NB4 (cell line): ENCODE measurements around the gene BEX3.
"Not testable (repeated sequence)": the region's sequence is repeated elsewhere in the genome, so short reads cannot be mapped to it uniquely, and the experiment has no call there.

ENCODE experiments used
- DNase-seq: peaks from one replicate; pipeline ENCODE4 v3.0.0; 2010; ENCODE audit warnings: low read depth
- H3K4me3 ChIP-seq: one replicate; pipeline ENCODE4 v1.5.1; 2011; ENCODE audit warnings: mild to moderate bottlenecking, low read depth, low read length, moderate library complexity
- MYC ChIP-seq: IDR thresholded peaks from 2 replicates; pipeline ENCODE4 v1.6.1; 2011; ENCODE audit warnings: low read depth, low read length
- POLR2A ChIP-seq: IDR thresholded peaks from 2 replicates; pipeline ENCODE4 v1.6.1; 2011; ENCODE audit warnings: mild to moderate bottlenecking; ENCODE audit not compliant: insufficient read length; ENCODE audit errors: extremely low read depth
- TF ChIP-seq, protein P1 (sequence below): IDR thresholded peaks from one replicate; pipeline ENCODE4 v1.5.1; 2012; ENCODE audit warnings: low read depth, low read length
- TF ChIP-seq, protein P2 (sequence below): IDR thresholded peaks from 2 replicates; pipeline ENCODE4 v1.6.1; 2011; ENCODE audit warnings: low read depth, low read length

Gene BEX3

DNA sequence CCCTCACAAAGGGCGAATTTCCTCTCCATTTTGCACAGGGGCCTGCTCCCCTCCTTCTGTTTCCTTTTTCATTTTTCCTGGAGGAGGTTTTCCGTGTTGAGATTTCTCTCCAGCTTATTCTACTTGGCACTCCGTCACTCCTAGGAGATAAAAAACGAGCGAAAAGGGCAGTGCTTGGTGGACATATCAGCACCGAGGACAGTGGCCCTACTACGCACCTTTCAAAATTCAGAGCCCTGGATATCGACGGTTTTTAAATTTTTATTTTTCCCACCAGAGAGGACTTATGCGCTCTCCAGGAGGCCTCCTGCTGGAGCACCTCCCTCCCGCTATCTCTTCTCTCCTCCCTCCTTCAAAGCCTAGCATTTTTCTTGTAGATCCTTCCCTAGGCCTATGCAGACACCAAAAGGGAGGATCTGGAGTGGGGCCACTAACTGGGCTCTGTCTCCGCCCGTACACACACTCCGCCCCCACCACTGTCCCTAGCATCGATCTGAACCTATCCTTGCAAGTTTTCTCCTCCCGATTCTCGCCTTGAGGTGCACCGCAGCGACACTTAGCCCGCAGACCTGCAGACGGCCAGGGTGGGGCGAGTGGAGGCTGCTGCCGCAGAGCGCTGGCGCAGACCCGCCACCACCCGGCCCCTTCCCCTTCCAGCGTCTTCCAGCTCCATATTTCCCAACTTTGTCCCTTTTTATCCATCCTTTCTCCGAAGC, 28.5 kb upstream of the BEX3 start:
- no peak overlapping the region for H3K4me3 ChIP-seq
- TF ChIP-seq, protein P1, sequence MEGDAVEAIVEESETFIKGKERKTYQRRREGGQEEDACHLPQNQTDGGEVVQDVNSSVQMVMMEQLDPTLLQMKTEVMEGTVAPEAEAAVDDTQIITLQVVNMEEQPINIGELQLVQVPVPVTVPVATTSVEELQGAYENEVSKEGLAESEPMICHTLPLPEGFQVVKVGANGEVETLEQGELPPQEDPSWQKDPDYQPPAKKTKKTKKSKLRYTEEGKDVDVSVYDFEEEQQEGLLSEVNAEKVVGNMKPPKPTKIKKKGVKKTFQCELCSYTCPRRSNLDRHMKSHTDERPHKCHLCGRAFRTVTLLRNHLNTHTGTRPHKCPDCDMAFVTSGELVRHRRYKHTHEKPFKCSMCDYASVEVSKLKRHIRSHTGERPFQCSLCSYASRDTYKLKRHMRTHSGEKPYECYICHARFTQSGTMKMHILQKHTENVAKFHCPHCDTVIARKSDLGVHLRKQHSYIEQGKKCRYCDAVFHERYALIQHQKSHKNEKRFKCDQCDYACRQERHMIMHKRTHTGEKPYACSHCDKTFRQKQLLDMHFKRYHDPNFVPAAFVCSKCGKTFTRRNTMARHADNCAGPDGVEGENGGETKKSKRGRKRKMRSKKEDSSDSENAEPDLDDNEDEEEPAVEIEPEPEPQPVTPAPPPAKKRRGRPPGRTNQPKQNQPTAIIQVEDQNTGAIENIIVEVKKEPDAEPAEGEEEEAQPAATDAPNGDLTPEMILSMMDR = no peak
- TF ChIP-seq, protein P2, sequence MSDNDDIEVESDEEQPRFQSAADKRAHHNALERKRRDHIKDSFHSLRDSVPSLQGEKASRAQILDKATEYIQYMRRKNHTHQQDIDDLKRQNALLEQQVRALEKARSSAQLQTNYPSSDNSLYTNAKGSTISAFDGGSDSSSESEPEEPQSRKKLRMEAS = no peak
- TF ChIP-seq POLR2A = no peak
- TF ChIP-seq MYC = no peak
- DNase-seq = no peak

DNA sequence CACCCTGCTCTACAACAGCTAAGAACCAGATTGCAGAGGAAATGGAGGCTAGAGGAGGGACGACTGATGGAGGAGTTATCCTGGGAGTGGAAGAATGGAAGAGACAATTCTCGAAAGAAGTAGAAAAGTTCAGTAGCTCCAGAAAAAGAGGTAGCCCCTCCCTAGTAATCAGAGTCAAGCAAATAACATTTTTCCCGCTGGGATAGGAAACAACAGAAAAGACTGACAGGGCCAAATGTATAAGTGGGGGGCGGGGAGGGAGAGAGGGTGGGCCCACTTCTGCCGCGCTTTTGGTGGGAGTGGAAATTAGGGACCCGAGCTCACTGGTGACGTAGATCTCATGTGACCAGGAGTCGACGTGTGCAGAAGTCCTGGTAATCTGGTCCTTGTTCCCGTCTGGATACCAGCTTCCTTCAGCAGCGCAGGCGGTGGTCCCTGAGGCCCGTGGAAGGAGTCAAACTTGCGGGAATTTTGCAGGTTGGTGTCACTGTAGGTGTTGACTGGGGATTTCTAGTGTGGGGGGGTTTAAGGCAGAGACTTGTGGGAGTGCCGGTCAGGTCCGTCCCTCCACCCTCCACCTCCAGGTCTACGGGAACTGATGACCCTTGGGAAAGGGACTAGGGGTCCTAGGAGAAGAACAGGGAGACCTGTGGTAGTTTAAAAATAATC, 20.1 kb upstream of the BEX3 start, which contains the start of gene TCEAL9:
Gene TCEAL9 (plus strand): TSS at position 377 of the 669 bp plus-strand sequence. CDS start 1,179 bp downstream, outside the sequence.
- DNase-seq = no peak
- TF ChIP-seq POLR2A = no peak
- TF ChIP-seq MYC = no peak
- TF ChIP-seq, protein P1 = no peak
- H3K4me3 ChIP-seq = no peak within 1 kb of the TSS

DNA sequence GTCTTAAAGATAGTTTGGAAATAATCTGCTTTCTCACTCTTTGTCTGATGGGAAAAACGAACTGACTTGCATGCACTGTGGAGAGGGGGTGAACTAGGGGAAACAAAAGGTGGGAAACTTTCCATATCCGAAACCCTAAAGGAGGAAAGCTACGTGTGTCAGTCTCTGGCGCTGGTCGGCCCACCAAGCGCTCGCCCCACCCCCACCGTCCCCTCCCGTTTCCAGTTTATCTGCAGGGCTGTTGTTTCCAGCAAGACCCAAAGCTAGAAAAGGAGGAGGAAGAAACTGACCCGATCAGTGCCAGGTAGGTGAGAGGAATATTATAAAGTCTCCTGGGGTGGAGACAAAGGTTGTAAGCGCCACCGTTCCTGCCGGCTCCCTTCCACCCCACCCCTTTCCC, 19.5 kb upstream of the BEX3 start:
- H3K4me3 ChIP-seq = no peak overlapping the region
- TF ChIP-seq, protein P2 = no peak
- no peak for TF ChIP-seq POLR2A
- TF ChIP-seq, protein P1 = no peak
- TF ChIP-seq MYC = no peak
- DNase-seq = no peak

DNA sequence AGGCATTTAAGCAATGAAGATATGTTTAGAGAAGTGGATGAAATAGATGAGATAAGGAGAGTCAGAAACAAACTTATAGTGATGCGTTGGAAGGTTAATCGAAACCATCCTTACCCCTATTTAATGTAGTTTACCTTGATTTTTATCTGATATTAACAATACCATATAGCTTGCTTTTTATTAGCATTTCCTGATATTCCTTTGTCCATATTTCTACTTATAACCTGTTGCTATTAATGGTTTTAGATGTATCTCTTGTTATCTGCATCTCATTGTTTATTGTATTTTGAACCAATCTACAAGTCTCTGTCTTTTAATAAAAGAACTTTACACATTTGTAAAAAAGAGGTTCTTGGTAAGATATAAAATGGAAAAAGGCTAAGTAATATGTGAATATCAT, 18.5 kb upstream of the BEX3 start:
- no peak overlapping the region for H3K4me3 ChIP-seq
- TF ChIP-seq MYC = no peak
- TF ChIP-seq, protein P2 = no peak
- no peak for TF ChIP-seq POLR2A
- TF ChIP-seq, protein P1 = no peak
- no peak for DNase-seq

DNA sequence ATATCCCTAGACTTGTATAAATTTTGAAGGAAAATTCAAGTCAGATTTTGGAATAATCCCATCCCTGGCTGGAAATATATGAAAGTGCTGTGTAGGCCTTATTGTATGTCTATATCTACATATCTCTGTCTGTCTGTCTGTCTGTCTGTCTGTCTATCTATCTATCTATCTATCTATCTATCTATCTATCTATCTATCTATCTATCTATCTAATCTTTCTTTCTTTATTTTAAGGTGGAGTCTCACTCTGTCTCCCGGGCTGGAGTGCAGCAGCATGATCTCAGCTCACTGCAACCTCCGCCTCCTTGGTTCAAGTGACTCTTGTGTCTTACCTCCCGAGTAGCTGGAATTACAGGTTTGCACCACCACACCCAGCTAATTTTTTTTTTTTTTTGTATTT, 16.7 kb upstream of the BEX3 start:
- DNase-seq = not testable (repeated sequence)

DNA sequence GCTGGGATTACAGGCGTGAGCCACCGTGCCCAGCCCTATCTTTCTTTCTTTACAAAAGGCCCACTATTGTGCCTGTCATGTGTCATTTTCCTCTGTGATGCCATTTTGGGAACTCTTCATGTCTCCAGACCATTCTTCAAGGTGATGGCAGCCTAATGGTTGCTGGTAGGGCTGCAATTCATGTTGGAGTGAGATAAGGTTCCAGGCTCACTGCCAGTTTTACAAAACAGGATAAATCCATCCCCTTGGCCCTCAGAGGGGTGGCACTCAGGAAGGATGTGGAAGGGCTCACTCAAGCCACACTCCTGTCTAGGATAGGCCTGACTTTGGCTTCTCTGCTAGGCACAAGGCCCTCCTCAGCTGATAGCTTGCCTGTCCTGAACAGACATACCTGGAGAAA, 16.2 kb upstream of the BEX3 start:
- no peak for DNase-seq
- TF ChIP-seq, protein P2 = no peak
- TF ChIP-seq, protein P1 = no peak
- TF ChIP-seq MYC = no peak
- TF ChIP-seq POLR2A = no peak
- H3K4me3 ChIP-seq = no peak overlapping the region

More for the DNA sequence above, 16.7 kb upstream of the BEX3 start:
- not testable (repeated sequence) for H3K4me3 ChIP-seq
